Fibroblast of mammary gland (primary cell): Measurements from ENCODE around the gene MALSU1.

Experiments used
- DNase-seq: peaks from one replicate; pipeline ENCODE4 v3.0.0-alpha.2; 2010; ENCODE audit warnings: low read depth
- H3K4me3 ChIP-seq: 2 replicates; pipeline ENCODE4 v1.5.1; 2011; ENCODE audit warnings: low read depth, mild to moderate bottlenecking, low read length, moderate library complexity; ENCODE audit not compliant: control insufficient read depth
- CTCF ChIP-seq: conservative IDR thresholded peaks from 2 replicates; pipeline ENCODE4 v1.5.1; 2011; ENCODE audit warnings: low read depth, low read length, inconsistent platforms; ENCODE audit not compliant: control insufficient read depth, insufficient read depth

Gene MALSU1

DNA sequence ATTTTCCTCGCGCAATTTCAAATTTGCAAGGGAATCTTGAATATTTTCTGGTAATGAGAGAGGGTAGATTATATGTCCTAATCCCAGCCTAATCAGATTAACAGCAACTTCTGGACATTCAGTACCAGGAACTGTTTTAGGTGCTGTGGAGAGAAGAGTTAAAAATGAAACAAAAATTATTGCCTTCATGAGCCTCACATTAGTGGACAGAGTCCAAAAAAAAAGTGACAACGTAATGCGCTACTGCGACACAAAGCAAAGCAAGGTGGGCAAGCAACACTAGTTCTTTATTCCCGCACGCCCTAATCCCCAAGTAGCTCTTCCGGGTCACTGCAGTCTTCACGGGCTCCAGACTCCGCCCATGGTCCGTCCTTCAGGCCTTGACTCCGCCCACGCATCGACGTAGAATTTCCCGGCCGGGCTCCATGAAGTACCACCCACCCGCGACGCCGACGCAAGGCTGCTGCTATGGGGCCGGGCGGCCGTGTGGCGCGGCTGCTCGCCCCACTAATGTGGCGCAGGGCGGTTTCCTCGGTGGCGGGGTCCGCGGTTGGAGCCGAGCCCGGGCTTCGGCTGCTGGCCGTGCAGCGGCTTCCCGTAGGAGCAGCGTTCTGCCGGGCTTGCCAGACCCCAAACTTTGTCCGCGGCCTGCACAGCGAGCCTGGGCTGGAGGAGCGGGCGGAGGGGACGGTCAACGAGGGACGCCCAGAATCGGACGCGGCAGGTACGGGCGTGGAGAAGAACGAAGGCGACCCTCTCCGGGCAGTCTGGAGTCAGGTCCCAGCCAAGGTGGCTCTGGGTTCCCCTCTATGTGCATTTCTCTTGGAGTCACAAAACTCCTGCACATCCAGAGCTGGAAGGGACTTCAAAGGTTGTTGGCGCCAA, at the start of gene MALSU1:
MALSU1 (plus strand) TSS at position 455 of the 885 bp plus-strand sequence; CDS start at position 469, 14 bp downstream.
- no peak for TF ChIP-seq CTCF
- DNase-seq, result peak; percentile 96
- peak within 1 kb of the TSS; percentile 97 for H3K4me3 ChIP-seq

DNA sequence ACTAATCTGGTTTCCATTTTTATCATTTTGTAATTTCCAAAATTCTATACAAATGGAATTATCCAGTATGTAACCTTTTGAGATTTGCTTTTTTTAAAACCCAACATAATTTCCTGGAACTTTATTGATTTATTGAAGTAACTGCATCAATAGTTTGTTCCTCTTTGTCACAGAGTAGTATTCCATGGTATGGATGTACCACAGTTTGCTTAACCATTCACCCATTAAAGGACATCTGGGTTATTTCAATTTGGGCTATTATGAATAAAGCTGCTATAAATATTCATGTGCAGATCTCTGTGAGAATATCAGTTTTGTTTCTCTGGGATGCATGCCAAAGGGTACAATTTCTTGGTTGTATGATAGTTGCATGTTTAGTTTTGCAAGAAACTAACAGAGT, 49.7 kb upstream of the MALSU1 start:
- DNase-seq, result no peak
- TF ChIP-seq CTCF, result no peak
- no peak overlapping the region for H3K4me3 ChIP-seq

GRCh38 chr7:23254051-23254681, 45.0 kb upstream of the MALSU1 start:
- TF ChIP-seq CTCF, result no peak
- peak; percentile 45 for DNase-seq
- no peak overlapping the region for H3K4me3 ChIP-seq

DNA sequence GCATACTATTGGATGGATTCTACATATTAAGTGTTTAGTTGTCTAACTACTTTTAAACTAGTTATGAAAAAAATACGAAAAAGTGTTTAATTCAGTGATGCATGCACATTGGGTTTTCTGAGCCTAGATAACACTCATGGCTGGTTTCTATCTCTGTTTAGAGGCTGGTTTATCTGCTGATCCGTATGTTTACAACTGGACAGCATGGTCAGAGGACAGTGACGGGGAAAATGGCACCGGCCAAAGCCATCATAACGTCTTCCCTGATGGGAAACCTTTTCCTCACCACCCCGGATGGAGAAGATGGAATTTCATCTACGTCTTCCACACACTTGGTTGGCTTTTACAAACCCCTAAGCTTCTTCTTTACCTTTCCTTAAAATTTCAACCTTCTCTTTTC, 42.4 kb upstream of the MALSU1 start:
- no peak for DNase-seq
- TF ChIP-seq CTCF, result no peak
- no peak overlapping the region for H3K4me3 ChIP-seq

DNA sequence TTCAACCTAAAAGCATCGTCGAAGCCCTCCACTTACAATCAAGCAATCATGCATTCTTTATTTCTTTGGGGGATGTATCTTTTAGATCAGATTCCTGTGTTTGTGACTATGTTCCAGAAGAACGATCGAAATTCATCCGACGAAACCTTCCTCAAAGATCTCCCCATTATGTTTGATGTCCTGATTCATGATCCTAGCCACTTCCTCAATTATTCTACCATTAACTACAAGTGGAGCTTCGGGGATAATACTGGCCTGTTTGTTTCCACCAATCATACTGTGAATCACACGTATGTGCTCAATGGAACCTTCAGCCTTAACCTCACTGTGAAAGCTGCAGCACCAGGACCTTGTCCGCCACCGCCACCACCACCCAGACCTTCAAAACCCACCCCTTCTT, 38.8 kb upstream of the MALSU1 start:
- no peak for DNase-seq

More for the DNA sequence above, 38.8 kb upstream of the MALSU1 start:
- no peak overlapping the region for H3K4me3 ChIP-seq
- no peak for TF ChIP-seq CTCF
